Activated naive CD8-positive, alpha-beta T cell (primary cell): Measurements from ENCODE around the gene ETV5.
A peak's percentile ranks its signal among the peaks of the same experiment; 100 is the strongest.

Experiments
- H3K27ac Mint-ChIP-seq: one replicate; pipeline ENCODE4 v1.8.0; 2021; ENCODE audit warnings: mixed read lengths
- H3K27me3 Mint-ChIP-seq: one replicate; pipeline ENCODE4 v1.8.0; 2021; ENCODE audit warnings: mixed read lengths
- H3K36me3 Mint-ChIP-seq: one replicate; pipeline ENCODE4 v1.8.0; 2021; ENCODE audit warnings: mixed read lengths
- H3K4me1 Mint-ChIP-seq: one replicate; pipeline ENCODE4 v1.8.0; 2021; ENCODE audit warnings: low read depth, mixed read lengths
- H3K4me3 Mint-ChIP-seq: one replicate; pipeline ENCODE4 v1.8.0; 2021; ENCODE audit warnings: mild to moderate bottlenecking, mixed read lengths
- H3K9me3 Mint-ChIP-seq: one replicate; pipeline ENCODE4 v1.8.0; 2021; ENCODE audit warnings: low read depth, mixed read lengths

Gene ETV5

DNA sequence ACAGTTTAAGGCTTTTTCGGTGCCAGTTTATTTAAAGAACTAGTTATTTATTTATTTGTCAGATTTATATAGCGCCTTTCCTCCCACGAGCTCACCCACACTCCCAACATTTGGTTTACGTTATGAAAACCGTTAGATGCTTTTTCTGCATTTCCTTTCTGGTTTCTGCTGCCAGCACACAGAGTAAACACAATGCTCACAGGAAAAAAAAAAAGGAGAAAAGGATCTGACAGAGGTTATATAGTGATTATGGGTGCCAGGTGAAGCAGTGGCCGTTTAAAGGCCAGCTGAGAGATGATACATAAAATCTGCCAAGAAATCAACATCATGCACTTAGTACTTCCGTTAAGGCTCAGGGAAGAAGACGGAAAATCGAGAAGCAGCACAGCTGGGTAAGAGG, 37.9 kb downstream of the ETV5 start:
- peaks cover 4% of the 10 kb centered on the region for H3K36me3 Mint-ChIP-seq
- H3K27ac Mint-ChIP-seq: no peak overlapping the region
- H3K4me1 Mint-ChIP-seq: peaks cover 11% of the 10 kb centered on the region
- peaks cover 4% of the 10 kb centered on the region for H3K9me3 Mint-ChIP-seq
- no peak overlapping the region for H3K4me3 Mint-ChIP-seq
- peaks cover 8% of the 10 kb centered on the region for H3K27me3 Mint-ChIP-seq

DNA sequence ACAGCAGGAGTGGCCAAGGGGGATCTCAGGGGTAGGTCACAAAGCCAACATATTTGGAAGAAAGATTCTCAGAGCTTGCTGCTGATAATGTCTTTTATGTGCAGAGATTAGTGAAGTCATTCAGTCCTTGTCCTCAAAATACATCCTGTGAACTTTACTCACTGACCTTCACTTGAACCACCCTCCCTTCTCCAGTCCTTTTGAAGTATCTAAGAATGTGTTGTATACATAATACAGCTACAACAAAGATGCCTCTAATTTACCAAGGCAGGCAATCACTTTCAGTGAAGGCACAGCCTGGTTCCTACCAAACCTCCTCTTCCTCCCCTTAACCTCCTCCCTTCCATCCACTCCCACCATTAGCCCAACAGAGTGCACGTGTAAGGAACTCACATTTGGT, 38.3 kb downstream of the ETV5 start:
- Mint-ChIP-seq H3K27me3 (peaks cover 8% of the 10 kb centered on the region), H3K4me3 (no peak overlapping the region), H3K36me3 (peaks cover 4% of the 10 kb centered on the region), H3K9me3 (peaks cover 4% of the 10 kb centered on the region), H3K4me1 (peaks cover 11% of the 10 kb centered on the region), H3K27ac (no peak overlapping the region)

DNA sequence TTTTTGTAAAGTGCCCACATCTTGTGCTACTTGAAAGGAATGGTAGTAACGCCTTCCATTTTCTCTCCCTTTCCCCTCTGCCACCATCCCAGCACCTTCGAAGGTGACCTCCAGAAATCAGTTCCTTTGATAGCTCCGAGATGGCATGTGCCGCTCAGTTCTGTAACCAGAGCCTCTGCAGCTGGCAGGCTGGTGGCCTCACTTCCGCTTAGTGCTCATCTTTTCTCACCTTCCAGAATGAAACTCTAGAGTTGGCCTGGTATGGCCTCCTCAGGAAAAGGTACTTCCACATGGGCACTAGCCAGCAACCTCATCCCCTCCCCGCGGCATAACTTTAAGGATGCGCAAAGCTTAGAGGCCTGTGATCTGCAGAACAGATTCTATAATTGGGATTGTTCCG, 38.8 kb downstream of the ETV5 start:
- Mint-ChIP-seq H3K36me3 (peaks cover 3% of the 10 kb centered on the region), H3K4me3 (no peak overlapping the region), H3K27ac (peak overlapping the region; percentile 31), H3K9me3 (peaks cover 3% of the 10 kb centered on the region), H3K27me3 (peaks cover 10% of the 10 kb centered on the region), H3K4me1 (peaks cover 11% of the 10 kb centered on the region)

DNA sequence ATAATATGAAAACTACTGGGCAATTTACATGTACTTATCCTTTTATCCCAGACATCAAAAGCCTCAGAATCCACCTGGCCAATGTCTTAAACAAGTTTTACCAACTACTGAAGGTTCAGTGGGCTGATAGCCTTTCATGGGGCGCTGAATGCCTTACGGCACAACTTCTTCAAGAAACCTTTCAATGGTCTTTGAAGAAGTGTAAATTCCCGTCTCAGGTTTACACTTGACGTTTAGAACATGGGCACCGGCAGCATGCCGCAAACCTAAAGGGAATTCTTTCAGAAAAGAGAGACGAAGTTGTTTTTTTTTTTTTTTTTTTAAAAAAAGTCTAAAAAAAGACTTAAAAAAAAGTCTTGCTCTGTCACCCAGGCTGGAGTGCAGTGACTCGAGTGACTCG, 39.7 kb downstream of the ETV5 start:
- H3K27me3 Mint-ChIP-seq: peaks cover 12% of the 10 kb centered on the region
- H3K4me1 Mint-ChIP-seq: peaks cover 11% of the 10 kb centered on the region
- peaks cover 2% of the 10 kb centered on the region for H3K36me3 Mint-ChIP-seq
- no peak overlapping the region for H3K27ac Mint-ChIP-seq
- no peaks in the 10 kb centered on the region for H3K9me3 Mint-ChIP-seq
- H3K4me3 Mint-ChIP-seq: no peak overlapping the region

DNA sequence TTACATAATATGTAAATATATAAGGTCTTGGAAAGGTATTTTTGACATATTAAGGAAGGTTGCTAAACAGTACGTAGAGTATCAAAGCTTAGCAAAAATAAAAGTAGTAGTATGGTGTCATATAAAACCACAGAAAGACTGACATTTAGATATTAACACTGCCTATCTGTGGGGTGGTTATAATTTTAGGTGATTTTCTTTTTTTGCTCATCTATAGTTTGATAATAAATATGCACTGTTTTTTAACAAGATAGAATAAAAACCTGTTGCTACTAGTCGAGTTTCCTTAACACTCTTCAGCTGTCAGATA, 40.7 kb downstream of the ETV5 start:
- Mint-ChIP-seq H3K27ac (no peak overlapping the region), H3K36me3 (peaks cover 2% of the 10 kb centered on the region), H3K4me3 (no peak overlapping the region), H3K27me3 (peaks cover 14% of the 10 kb centered on the region), H3K9me3 (no peaks in the 10 kb centered on the region), H3K4me1 (peaks cover 11% of the 10 kb centered on the region)

DNA sequence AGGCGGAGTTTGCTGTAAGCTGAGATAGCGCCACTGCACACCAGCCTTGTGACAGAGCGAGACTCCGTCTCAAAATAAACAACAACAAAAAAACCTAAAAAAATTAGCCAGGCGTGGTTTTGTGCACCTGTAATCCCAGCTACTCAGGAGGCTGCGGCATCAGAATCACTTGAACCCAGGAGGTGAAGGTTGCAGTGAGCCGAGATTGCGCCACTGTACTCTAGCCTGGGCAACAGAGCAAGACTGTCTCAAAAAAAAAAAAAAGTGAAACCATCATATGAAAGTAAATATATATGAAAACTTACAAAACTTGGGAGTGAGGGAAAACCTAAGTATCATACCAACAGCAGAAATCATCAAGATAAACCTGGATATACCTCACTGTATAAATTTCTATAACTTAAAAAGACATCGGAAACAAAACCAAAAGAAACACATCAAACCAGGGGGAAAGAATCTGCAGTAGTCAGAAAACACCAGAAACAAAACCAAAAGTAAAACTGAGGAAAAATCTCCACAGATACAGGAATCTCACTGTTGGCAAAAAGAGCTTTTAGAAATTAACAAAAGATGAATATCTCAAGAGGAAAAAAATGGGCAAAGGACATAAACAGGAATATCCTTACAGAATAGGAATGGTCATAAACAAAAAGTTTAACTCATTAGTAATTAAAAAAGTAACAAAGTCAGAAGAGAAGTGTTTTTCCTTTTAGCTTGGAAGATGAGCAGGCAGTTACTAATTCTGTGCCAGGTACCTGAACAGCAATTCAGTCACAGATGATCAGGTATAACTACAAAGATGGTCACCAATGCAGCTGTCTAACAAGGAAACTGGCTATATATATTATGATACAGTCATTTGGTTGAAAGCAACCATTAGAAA, 41.3 kb downstream of the ETV5 start:
- Mint-ChIP-seq H3K9me3 (no peaks in the 10 kb centered on the region), H3K4me3 (peak overlapping the region; percentile 36), H3K36me3 (peaks cover 2% of the 10 kb centered on the region), H3K4me1 (peaks cover 11% of the 10 kb centered on the region), H3K27ac (peak overlapping the region; percentile 16), H3K27me3 (peaks cover 13% of the 10 kb centered on the region)

DNA sequence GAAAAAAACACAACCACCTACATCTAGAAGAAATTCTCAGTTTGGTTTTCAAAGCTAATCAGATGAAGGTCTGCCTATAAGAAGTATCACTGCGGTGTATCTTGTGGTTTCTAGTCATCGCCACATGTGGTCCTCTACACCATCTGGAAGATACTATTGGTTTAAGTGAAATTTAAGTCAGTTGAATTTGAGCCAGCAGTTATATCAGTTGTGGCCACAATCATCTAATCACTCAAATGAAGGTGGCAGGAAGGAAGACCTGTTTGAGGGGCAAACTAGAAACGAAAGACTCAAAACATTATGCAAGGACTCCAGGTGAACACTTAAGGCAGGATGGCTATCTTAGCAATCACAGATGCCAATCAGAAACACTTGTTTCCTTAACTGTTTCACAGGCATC, 48.7 kb downstream of the ETV5 start:
- Mint-ChIP-seq H3K27me3 (peaks cover 15% of the 10 kb centered on the region), H3K27ac (no peak overlapping the region), H3K36me3 (peaks cover 2% of the 10 kb centered on the region), H3K4me1 (peaks cover 9% of the 10 kb centered on the region), H3K4me3 (no peak overlapping the region), H3K9me3 (no peaks in the 10 kb centered on the region)

DNA sequence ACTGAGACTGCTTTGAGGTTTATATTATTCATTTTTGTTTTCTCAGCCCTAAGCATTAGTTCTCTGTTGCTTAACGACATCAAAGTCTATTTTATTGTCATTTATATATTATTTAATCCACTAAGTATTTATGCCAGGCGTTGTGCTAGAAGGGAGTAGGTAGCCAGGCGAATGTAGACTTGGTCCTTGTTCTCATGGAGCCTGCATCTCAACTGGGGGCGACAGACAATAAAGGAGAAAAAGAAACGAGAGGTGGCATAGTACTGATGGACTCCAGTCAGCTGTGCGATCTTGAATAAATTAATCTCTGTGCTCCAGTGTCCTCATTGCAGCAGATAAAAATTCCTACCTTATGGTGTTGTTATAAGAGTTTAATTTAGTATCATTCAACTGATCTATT, 49.7 kb downstream of the ETV5 start:
- peaks cover 2% of the 10 kb centered on the region for H3K36me3 Mint-ChIP-seq
- H3K9me3 Mint-ChIP-seq: no peaks in the 10 kb centered on the region
- peaks cover 9% of the 10 kb centered on the region for H3K4me1 Mint-ChIP-seq
- no peak overlapping the region for H3K4me3 Mint-ChIP-seq
- H3K27me3 Mint-ChIP-seq: peaks cover 17% of the 10 kb centered on the region
- H3K27ac Mint-ChIP-seq: no peak overlapping the region

DNA sequence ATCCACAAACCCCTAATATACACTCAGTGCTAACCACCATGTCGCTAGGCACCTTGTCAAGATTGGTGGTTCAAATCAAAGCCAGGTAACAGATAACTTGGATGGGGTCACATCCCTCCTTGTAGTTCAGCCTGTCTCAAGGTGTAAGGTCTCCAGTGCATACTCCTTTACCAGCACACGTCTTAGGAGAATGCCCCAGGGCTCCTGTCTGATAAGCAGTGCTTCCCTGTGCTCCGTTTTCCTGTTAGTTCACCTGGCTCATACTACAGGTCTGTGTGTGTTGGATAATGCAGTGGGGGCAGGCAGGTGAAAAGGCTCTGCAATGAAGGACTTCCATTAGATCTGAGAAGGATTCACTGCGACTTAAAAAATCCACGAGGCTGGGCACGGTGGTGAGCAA, 50.7 kb downstream of the ETV5 start:
- H3K36me3 Mint-ChIP-seq: peaks cover 2% of the 10 kb centered on the region
- H3K4me1 Mint-ChIP-seq: peaks cover 9% of the 10 kb centered on the region
- peaks cover 16% of the 10 kb centered on the region for H3K27me3 Mint-ChIP-seq
- no peak overlapping the region for H3K4me3 Mint-ChIP-seq
- no peak overlapping the region for H3K27ac Mint-ChIP-seq
- no peaks in the 10 kb centered on the region for H3K9me3 Mint-ChIP-seq

DNA sequence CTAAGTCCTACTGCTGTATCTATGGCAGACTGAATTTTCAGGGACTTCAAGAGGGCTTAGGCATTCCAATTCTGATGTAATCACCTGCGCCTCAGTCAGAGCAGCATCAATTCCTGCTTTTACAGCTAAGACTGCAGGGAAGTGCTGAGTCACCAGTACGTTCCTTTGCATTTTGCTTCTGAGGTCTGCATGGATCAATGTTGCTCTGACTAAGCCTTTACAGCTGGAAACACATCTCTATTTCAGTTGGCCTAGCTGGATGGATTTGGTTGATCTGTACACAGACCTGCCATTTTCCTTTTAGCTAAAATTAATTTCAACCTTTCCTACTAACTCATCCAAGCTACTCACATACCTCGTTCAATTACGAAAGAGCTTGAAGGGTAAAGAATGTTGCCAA, 51.3 kb downstream of the ETV5 start:
- Mint-ChIP-seq H3K36me3 (peaks cover 2% of the 10 kb centered on the region), H3K27ac (no peak overlapping the region), H3K27me3 (peaks cover 16% of the 10 kb centered on the region), H3K4me1 (peaks cover 9% of the 10 kb centered on the region), H3K9me3 (no peaks in the 10 kb centered on the region), H3K4me3 (no peak overlapping the region)

DNA sequence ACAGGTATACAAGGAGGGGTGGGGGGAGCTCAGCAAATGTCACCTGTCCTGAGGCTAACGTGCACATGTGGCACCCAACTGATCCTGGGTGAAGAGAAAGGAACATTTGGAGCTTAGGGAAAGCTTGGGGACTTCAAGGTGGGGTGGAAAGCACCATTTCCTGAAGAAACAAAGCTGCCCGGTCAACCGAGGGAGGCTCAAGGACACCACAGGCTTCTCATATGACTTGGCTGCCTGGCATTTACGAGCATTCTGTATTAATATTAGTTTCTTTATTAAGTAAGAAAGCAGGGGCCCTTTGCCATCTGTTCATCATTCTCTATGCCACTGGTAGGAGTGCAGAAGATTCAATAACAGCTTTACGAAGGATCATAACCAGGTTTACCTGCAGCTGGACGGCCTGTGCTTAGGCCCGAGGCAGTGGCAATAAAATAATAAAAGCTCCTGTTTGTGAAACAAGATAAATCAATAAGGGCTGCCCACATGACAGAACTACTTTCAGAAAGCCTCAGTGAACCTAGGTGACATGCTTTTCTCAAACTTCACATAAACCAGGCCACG, 54.0 kb downstream of the ETV5 start:
- H3K4me3 Mint-ChIP-seq: no peak overlapping the region
- peaks cover 2% of the 10 kb centered on the region for H3K4me1 Mint-ChIP-seq
- no peak overlapping the region for H3K27ac Mint-ChIP-seq
- H3K27me3 Mint-ChIP-seq: peaks cover 10% of the 10 kb centered on the region
- no peaks in the 10 kb centered on the region for H3K9me3 Mint-ChIP-seq
- H3K36me3 Mint-ChIP-seq: peaks cover 2% of the 10 kb centered on the region

DNA sequence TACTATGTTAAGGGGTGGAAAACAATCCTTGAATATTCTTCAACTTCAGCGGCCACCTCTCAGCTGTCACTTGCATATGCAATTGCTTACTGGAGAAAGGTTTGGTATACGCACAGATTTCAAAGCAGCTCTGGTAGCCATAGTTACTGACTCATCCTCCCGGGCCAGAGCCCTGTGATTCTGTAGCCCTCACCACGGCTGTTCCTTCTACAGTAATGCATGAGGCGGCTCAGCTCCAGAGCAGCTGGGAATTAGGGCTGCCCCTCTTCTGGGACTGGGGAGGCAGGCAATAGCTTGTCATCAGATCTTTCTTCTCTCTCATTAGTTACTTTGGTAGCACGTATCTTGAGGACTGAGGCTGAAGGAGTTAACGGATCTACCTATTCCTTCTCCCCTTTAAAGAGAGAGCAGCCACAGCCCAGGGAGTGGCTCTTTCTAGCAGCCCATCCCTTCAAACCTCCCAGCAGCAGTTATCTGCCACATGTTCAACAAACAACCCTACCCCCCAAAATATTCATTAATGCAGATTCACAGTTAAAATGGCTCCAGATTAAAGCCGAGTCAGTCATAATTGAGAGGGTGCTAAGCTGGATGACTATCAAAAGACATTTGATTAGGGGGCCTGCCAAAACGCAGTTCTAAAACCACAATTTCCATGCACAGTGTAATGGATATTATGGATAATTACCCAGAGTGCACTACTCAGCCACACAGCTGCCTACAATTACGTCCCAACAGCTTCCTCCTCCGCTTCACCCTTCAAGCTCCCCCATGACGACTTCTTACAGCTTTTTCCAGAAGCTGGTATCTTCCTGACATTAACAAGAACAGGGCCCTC, 54.7 kb downstream of the ETV5 start:
- peaks cover 10% of the 10 kb centered on the region for H3K27me3 Mint-ChIP-seq
- no peaks in the 10 kb centered on the region for H3K9me3 Mint-ChIP-seq
- no peaks in the 10 kb centered on the region for H3K4me1 Mint-ChIP-seq
- H3K27ac Mint-ChIP-seq: no peak overlapping the region
- no peak overlapping the region for H3K4me3 Mint-ChIP-seq
- H3K36me3 Mint-ChIP-seq: peaks cover 2% of the 10 kb centered on the region

DNA sequence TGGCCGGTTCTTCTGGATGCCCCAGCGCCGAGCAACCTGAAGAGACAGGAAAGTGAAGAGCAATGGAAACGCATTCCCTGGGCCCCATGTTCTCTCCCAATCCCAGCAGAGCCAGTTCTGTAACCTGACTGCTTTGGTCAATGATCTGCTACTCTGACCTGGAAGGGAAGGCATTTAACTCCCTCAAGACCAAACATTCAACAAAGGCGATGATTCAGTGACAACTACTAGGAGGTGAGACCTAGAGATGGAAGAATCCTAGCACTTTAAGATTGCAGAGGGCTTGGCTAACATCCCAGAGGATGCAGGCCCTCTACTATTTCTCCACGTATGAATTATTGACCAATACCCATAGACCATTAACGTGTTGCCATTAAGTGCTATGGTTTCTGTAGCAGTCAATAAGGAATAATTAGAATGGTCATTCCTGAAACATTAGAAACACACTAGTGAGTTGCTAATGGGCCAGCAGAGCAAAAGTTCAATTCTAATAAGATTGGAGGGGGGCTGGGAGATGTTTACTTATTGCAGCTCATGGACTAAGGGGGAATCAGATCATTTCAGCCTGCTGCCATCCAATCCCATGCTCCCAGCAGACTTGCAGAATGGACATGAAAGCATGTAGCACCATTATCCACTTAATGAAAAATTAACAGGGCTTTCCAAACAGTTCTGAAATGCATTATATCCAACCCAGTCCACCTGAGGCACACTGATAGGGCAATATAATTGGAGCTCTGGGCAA, 56.6 kb downstream of the ETV5 start:
- Mint-ChIP-seq H3K36me3 (no peaks in the 10 kb centered on the region), H3K27me3 (peaks cover 14% of the 10 kb centered on the region), H3K9me3 (no peaks in the 10 kb centered on the region), H3K27ac (no peak overlapping the region), H3K4me3 (no peak overlapping the region), H3K4me1 (no peaks in the 10 kb centered on the region)

DNA sequence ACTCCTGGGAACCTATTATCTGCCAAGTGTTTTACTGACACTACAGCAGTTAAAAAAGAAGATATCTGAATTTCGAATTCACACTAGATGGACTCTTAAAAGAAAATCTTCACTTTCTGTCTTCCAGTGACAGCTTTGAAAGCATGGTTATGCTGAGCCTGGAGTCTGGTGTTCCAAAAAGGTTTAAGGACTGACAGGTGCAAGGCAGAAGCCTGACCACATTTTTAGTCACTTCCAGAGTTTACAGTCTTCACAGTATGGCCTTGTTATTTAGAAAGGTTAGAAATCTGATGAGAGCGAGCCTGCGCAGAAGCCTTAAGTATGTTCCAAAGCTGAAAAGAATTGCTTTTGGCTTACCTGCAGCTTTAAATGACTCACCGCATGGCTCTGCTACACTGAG, 59.9 kb downstream of the ETV5 start:
- H3K27ac Mint-ChIP-seq: no peak overlapping the region
- H3K27me3 Mint-ChIP-seq: peaks cover 12% of the 10 kb centered on the region
- no peaks in the 10 kb centered on the region for H3K9me3 Mint-ChIP-seq
- no peaks in the 10 kb centered on the region for H3K36me3 Mint-ChIP-seq
- no peak overlapping the region for H3K4me3 Mint-ChIP-seq
- no peaks in the 10 kb centered on the region for H3K4me1 Mint-ChIP-seq

DNA sequence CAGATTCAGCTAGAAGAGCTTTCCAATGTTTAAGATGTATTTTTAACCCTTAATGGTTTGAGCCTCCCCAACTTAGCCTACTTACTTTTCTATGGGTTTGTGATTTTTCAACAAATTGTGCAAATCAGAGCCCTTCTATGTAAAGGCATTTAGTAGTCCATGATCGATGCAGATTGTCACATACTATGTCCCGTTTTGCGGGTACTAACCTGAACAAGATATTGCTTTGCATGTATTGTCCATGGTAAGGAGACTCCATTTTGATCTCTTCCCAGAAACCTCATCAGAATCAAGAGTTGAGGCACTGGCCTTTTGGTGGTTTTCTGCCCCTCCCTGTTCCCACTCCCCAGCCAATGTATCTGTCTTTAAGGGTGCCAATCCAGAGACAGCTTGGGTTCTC, 60.8 kb downstream of the ETV5 start:
- Mint-ChIP-seq H3K36me3 (no peaks in the 10 kb centered on the region), H3K27me3 (peaks cover 11% of the 10 kb centered on the region), H3K27ac (no peak overlapping the region)

More for the DNA sequence above, 60.8 kb downstream of the ETV5 start:
- Mint-ChIP-seq H3K4me1 (no peaks in the 10 kb centered on the region), H3K4me3 (no peak overlapping the region), H3K9me3 (no peaks in the 10 kb centered on the region)
